ENCODE measurements around the gene EIF1B.

Gene EIF1B

GRCh38 chr3:40309925-40310695 lies 603 bp downstream of the EIF1B start:
- TF ChIP-seq EZH2phosphoT487 (IDR thresholded peaks at IDR 0.05; ENCODE audit: borderline replicate concordance, low read length), result no peak
- TF ChIP-seq, protein P1, sequence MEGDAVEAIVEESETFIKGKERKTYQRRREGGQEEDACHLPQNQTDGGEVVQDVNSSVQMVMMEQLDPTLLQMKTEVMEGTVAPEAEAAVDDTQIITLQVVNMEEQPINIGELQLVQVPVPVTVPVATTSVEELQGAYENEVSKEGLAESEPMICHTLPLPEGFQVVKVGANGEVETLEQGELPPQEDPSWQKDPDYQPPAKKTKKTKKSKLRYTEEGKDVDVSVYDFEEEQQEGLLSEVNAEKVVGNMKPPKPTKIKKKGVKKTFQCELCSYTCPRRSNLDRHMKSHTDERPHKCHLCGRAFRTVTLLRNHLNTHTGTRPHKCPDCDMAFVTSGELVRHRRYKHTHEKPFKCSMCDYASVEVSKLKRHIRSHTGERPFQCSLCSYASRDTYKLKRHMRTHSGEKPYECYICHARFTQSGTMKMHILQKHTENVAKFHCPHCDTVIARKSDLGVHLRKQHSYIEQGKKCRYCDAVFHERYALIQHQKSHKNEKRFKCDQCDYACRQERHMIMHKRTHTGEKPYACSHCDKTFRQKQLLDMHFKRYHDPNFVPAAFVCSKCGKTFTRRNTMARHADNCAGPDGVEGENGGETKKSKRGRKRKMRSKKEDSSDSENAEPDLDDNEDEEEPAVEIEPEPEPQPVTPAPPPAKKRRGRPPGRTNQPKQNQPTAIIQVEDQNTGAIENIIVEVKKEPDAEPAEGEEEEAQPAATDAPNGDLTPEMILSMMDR (IDR thresholded peaks at IDR 0.05; ENCODE audit: low read depth, low read length, poor library complexity, severe bottlenecking), result no peak
- no peaks in the 10 kb centered on the region for H3K9me3 ChIP-seq (ENCODE audit: control insufficient read depth, insufficient read depth, low read length)
- no peaks in the 10 kb centered on the region for H3K27me3 ChIP-seq (ENCODE audit: control insufficient read depth, low read length)
- H3K36me3 ChIP-seq (ENCODE audit: control insufficient read depth, low read length), result peaks cover 49% of the 10 kb centered on the region
- peak overlapping the region; percentile 62 for H3K4me2 ChIP-seq (ENCODE audit: low read length)
- H3K79me2 ChIP-seq (ENCODE audit: control insufficient read depth, low read length), result peaks cover 30% of the 10 kb centered on the region
- H3K27ac ChIP-seq (ENCODE audit: low read depth, low read length), result peak overlapping the region; percentile 58
- H3K4me1 ChIP-seq (ENCODE audit: control insufficient read depth, low read length), result peaks cover 24% of the 10 kb centered on the region
- no peaks in the 10 kb centered on the region for H3K9me2 ChIP-seq (replicated peaks; ENCODE audit: control insufficient read depth, low read length)
- H4K20me1 ChIP-seq (ENCODE audit: control insufficient read depth, insufficient read depth, low read depth, low read length), result no peaks in the 10 kb centered on the region
- H3F3A ChIP-seq (ENCODE audit: control insufficient read depth, insufficient read depth), result 0 out of 2 replicates have a peak, but pooled peaks cover 6% of the 10 kb centered on the region
- peak overlapping the region; percentile 89 for H3K4me3 ChIP-seq (ENCODE audit: low read length)

DNA sequence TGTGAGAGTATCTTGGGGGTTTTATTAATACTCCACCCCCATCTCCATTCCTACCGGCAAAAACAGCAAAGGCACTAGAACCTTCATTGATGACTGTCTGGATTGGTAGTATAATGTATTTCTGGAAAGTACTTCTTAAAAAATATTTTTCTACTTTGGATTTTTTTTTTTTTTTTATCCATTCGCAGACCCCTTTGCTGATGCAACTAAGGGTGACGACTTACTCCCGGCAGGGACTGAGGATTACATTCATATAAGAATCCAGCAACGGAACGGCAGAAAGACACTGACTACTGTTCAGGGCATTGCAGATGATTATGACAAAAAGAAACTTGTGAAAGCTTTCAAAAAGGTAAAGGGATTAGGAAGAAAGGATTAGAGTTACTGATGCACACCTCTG lies 1.2 kb downstream of the EIF1B start:
- no peaks in the 10 kb centered on the region for H4K20me1 ChIP-seq (ENCODE audit: control insufficient read depth, insufficient read depth, low read depth, low read length)
- no peaks in the 10 kb centered on the region for H3K9me3 ChIP-seq (ENCODE audit: control insufficient read depth, insufficient read depth, low read length)
- H3K4me3 ChIP-seq (ENCODE audit: low read length), result peak overlapping the region; percentile 89
- peaks cover 49% of the 10 kb centered on the region for H3K36me3 ChIP-seq (ENCODE audit: control insufficient read depth, low read length)
- H3K9me2 ChIP-seq (replicated peaks; ENCODE audit: control insufficient read depth, low read length), result no peaks in the 10 kb centered on the region
- H3K27me3 ChIP-seq (ENCODE audit: control insufficient read depth, low read length), result no peaks in the 10 kb centered on the region
- H3F3A ChIP-seq (ENCODE audit: control insufficient read depth, insufficient read depth), result peaks cover 6% of the 10 kb centered on the region; the same call in 1 of the 2 replicates
- H3K27ac ChIP-seq (ENCODE audit: low read depth, low read length), result no peak overlapping the region
- H3K79me2 ChIP-seq (ENCODE audit: control insufficient read depth, low read length), result peaks cover 30% of the 10 kb centered on the region
- no peak for TF ChIP-seq EZH2phosphoT487 (IDR thresholded peaks at IDR 0.05; ENCODE audit: borderline replicate concordance, low read length)
- TF ChIP-seq, protein P1 (IDR thresholded peaks at IDR 0.05; ENCODE audit: low read depth, low read length, poor library complexity, severe bottlenecking), result no peak
- H3K4me1 ChIP-seq (ENCODE audit: control insufficient read depth, low read length), result peaks cover 24% of the 10 kb centered on the region
- peak overlapping the region; percentile 62 for H3K4me2 ChIP-seq (ENCODE audit: low read length)

DNA sequence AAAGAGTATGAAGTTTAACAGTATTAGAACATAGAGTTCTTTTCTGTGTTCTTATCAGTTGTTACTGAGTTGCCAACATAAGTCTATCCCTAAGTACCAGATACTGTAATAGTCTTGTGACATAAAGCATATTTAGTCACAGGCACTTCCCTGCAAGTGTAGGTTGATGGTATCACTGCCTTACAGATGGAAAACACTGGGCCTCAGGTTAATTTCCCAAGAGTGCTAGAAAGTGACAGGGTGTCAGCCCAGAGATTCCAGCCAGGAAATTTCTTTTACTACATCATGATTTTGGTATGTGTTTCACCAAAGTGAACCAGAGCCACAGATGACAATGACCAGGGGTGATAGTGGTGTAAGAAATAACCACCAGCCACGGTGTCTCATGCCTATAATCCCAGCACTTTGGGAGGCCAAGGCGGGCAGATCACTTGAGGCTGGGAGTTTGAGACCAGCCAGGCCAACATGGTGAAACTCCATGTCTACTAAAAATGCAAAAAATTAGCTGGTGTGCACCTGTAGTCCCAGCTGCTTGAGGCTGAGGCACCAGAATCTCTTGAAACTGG lies 3.2 kb downstream of the EIF1B start:
- H3K4me2 ChIP-seq (ENCODE audit: low read length), result no peak overlapping the region; the same call in 1 of the 2 replicates

More for the DNA sequence above, 3.2 kb downstream of the EIF1B start:
- peaks cover 31% of the 10 kb centered on the region for H3K4me1 ChIP-seq (ENCODE audit: control insufficient read depth, low read length)
- H3K9me2 ChIP-seq (replicated peaks; ENCODE audit: control insufficient read depth, low read length), result no peaks in the 10 kb centered on the region
- no peaks in the 10 kb centered on the region for H4K20me1 ChIP-seq (ENCODE audit: control insufficient read depth, insufficient read depth, low read depth, low read length)
- peaks cover 9% of the 10 kb centered on the region for H3F3A ChIP-seq (ENCODE audit: control insufficient read depth, insufficient read depth)
- H3K4me3 ChIP-seq (ENCODE audit: low read length), result no peak overlapping the region
- peaks cover 49% of the 10 kb centered on the region for H3K36me3 ChIP-seq (ENCODE audit: control insufficient read depth, low read length)
- no peak overlapping the region for H3K27ac ChIP-seq (ENCODE audit: low read depth, low read length)
- no peaks in the 10 kb centered on the region for H3K9me3 ChIP-seq (ENCODE audit: control insufficient read depth, insufficient read depth, low read length)
- H3K79me2 ChIP-seq (ENCODE audit: control insufficient read depth, low read length), result peaks cover 30% of the 10 kb centered on the region
- TF ChIP-seq, protein P1 (IDR thresholded peaks at IDR 0.05; ENCODE audit: low read depth, low read length, poor library complexity, severe bottlenecking), result no peak
- TF ChIP-seq EZH2phosphoT487 (IDR thresholded peaks at IDR 0.05; ENCODE audit: borderline replicate concordance, low read length), result no peak
- H3K27me3 ChIP-seq (ENCODE audit: control insufficient read depth, low read length), result no peaks in the 10 kb centered on the region

Measured in DOHH2 (cell line).